MM.1S (cell line): ENCODE data around the gene CD44.

Source experiments
- DNase-seq: peaks from one replicate; pipeline ENCODE4 v3.0.0-alpha.2; 2015
- H2AFZ ChIP-seq: fragments of 300-600 bp; sonication (generic); 2 replicates; pipeline ENCODE4 v1.6.0; 2016; ENCODE audit warnings: antibody characterized with exemption, low read length
- H3F3A ChIP-seq: fragments of 300-600 bp; sonication (generic); 2 replicates; pipeline ENCODE4 v1.6.1; 2016; ENCODE audit warnings: mild to moderate bottlenecking, antibody characterized with exemption, low read length, moderate library complexity, mixed read lengths; ENCODE audit not compliant: insufficient read depth
- H3K27ac ChIP-seq: fragments of 300-600 bp; sonication (generic); 2 replicates; pipeline ENCODE4 v1.5.1; 2016; ENCODE audit warnings: mild to moderate bottlenecking, low read length
- H3K27me3 ChIP-seq: fragments of 300-600 bp; sonication (generic); replicated peaks from 2 replicates; pipeline ENCODE4 v1.6.0; 2016; ENCODE audit warnings: low read length; ENCODE audit not compliant: insufficient read depth
- H3K36me3 ChIP-seq: fragments of 300-600 bp; sonication (generic); replicated peaks from 2 replicates; pipeline ENCODE4 v1.6.1; 2016; ENCODE audit warnings: mild to moderate bottlenecking, low read length, mixed read lengths; ENCODE audit not compliant: insufficient read depth
- H3K4me1 ChIP-seq: fragments of 300-600 bp; sonication (generic); 2 replicates; pipeline ENCODE4 v1.6.1; 2016; ENCODE audit warnings: low read length, mixed read lengths
- H3K4me2 ChIP-seq: fragments of 300-600 bp; sonication (generic); 2 replicates; pipeline ENCODE4 v1.6.0; 2016; ENCODE audit warnings: low read depth, low read length
- H3K4me3 ChIP-seq: fragments of 300-600 bp; sonication (generic); 2 replicates; pipeline ENCODE4 v1.5.1; 2016; ENCODE audit warnings: low read length, mixed read lengths
- H3K79me2 ChIP-seq: fragments of 300-600 bp; sonication (generic); 2 replicates; pipeline ENCODE4 v1.6.1; 2016; ENCODE audit warnings: mixed run types, low read length, mixed read lengths
- H3K9ac ChIP-seq: fragments of 300-600 bp; sonication (generic); 2 replicates; pipeline ENCODE4 v1.6.1; 2016; ENCODE audit warnings: low read length, mixed read lengths
- H3K9me2 ChIP-seq: fragments of 300-600 bp; sonication (generic); replicated peaks from 2 replicates; pipeline ENCODE4 v1.6.1; 2016; ENCODE audit warnings: mild to moderate bottlenecking, low read length, mixed read lengths; ENCODE audit not compliant: insufficient read depth
- H3K9me3 ChIP-seq: fragments of 300-600 bp; sonication (generic); replicated peaks from 2 replicates; pipeline ENCODE4 v1.6.1; 2016; ENCODE audit warnings: mild to moderate bottlenecking, low read length, mixed read lengths; ENCODE audit not compliant: insufficient read depth
- H4K20me1 ChIP-seq: fragments of 300-600 bp; sonication (generic); 2 replicates; pipeline ENCODE4 v1.6.1; 2016; ENCODE audit warnings: mild to moderate bottlenecking, low read length, moderate library complexity, mixed read lengths; ENCODE audit not compliant: insufficient read depth
- CTCF ChIP-seq: fragments of 300-600 bp; sonication (generic); IDR thresholded peaks from 2 replicates; pipeline ENCODE4 v1.5.1; 2016; ENCODE audit warnings: antibody characterized with exemption, low read length, mixed read lengths
- EZH2 ChIP-seq: fragments of 300-600 bp; sonication (generic); optimal IDR thresholded peaks from 2 replicates; pipeline ENCODE3; 2017; ENCODE audit warnings: low read depth, mild to moderate bottlenecking, antibody characterized with exemption, low read length, mixed read lengths
- EZH2phosphoT487 ChIP-seq: fragments of 300-600 bp; sonication (generic); IDR thresholded peaks from 2 replicates; pipeline ENCODE4 v1.6.1; 2018; ENCODE audit warnings: antibody characterized with exemption, low read length

CD44 gene

GRCh38 chr11:35262056-35262455 lies 123.1 kb downstream of the CD44 start:
- TF ChIP-seq EZH2phosphoT487 (no peak), CTCF (no peak), EZH2 (no peak)
- Histone ChIP-seq H3K4me2 (no peak overlapping the region), H3K36me3 (no peaks in the 10 kb centered on the region), H2AFZ (no peak overlapping the region), H3K27me3 (no peaks in the 10 kb centered on the region), H4K20me1 (no peaks in the 10 kb centered on the region), H3K79me2 (no peaks in the 10 kb centered on the region), H3K4me1 (peaks cover 8% of the 10 kb centered on the region), H3K9ac (no peak overlapping the region), H3K4me3 (no peak overlapping the region), H3K9me3 (no peaks in the 10 kb centered on the region), H3K27ac (no peak overlapping the region), H3K9me2 (no peaks in the 10 kb centered on the region), H3F3A (peaks cover 8% of the 10 kb centered on the region)
- DNase-seq: no peak

DNA sequence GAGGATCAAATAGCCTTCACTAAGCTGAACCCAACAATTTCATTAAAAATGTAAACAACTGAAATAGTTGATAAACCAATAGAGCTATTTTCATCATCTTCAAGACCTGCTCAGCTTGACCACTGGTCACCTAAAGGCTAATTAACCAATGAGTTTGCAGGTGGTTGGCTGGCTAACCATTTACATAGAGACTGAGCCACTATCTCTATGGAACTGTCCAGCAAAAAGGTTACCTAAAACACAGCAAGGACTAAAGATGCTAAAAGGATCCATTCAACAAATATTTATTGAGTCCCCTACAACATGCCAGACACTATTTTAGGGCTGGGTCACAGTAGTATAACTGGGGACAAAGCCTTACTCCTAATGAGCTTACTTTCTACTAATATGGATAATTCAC lies 123.8 kb downstream of the CD44 start:
- Histone ChIP-seq H3K36me3 (no peaks in the 10 kb centered on the region), H3K9me3 (no peaks in the 10 kb centered on the region), H3K4me2 (no peak overlapping the region), H3K27me3 (no peaks in the 10 kb centered on the region), H3F3A (peaks cover 1% of the 10 kb centered on the region; the same call in 1 of the 2 replicates), H3K9me2 (no peaks in the 10 kb centered on the region), H3K4me3 (no peak overlapping the region), H3K27ac (no peak overlapping the region), H3K79me2 (no peaks in the 10 kb centered on the region), H3K4me1 (peaks cover 3% of the 10 kb centered on the region; the same call in 1 of the 2 replicates), H3K9ac (no peak overlapping the region), H4K20me1 (no peaks in the 10 kb centered on the region), H2AFZ (no peak overlapping the region)
- no peak for TF ChIP-seq CTCF
- no peak for TF ChIP-seq EZH2
- DNase-seq: no peak

GRCh38 chr11:35265755-35266454 lies 126.9 kb downstream of the CD44 start:
- H2AFZ ChIP-seq: no peak overlapping the region
- H3K9me3 ChIP-seq: no peaks in the 10 kb centered on the region
- no peaks in the 10 kb centered on the region for H3K27me3 ChIP-seq
- H3K36me3 ChIP-seq: no peaks in the 10 kb centered on the region
- H3K4me2 ChIP-seq: no peak overlapping the region
- H3K9ac ChIP-seq: no peak overlapping the region
- no peaks in the 10 kb centered on the region for H3K79me2 ChIP-seq
- H3F3A ChIP-seq: no peaks in the 10 kb centered on the region
- no peak overlapping the region for H3K4me3 ChIP-seq
- DNase-seq: no peak
- TF ChIP-seq EZH2phosphoT487: no peak
- TF ChIP-seq EZH2: no peak
- no peak for TF ChIP-seq CTCF
- H3K27ac ChIP-seq: no peak overlapping the region
- H3K9me2 ChIP-seq: no peaks in the 10 kb centered on the region
- no peaks in the 10 kb centered on the region for H3K4me1 ChIP-seq
- H4K20me1 ChIP-seq: no peaks in the 10 kb centered on the region
